Tibial artery (tissue), 4 donors: ENCODE data around the gene ITIH3.

Experiments used
- DNase-seq, 2 donors: peaks; one replicate each; pipeline ENCODE4 v3.0.0-alpha.2; 2019
- H3K27ac ChIP-seq, 2 donors: fragments of 200-600 bp; sonication (generic) in 1 of 2; 1 replicate in 1 of 2; 2 replicates in 1 of 2; pipeline ENCODE4 v1.5.1; 2018 to 2019; ENCODE audit warnings: mild to moderate bottlenecking in 1 of 2
- H3K27me3 ChIP-seq, 2 donors: fragments of 200-600 bp; sonication (generic) in 1 of 2; one replicate each; pipeline versions ENCODE4 v1.5.1 to v1.6.0; 2016 to 2019
- H3K36me3 ChIP-seq, 3 donors: fragments of 200-600 bp; sonication (generic) in 2 of 3; one replicate each; pipeline ENCODE4 v1.5.1; 2016 to 2019; ENCODE audit warnings: mild to moderate bottlenecking in 2 of 3
- H3K4me1 ChIP-seq, 4 donors: fragments of 200-600 bp; sonication (generic) in 2 of 4; 1 replicate in 3 of 4; 2 replicates in 1 of 4; pipeline ENCODE4 v1.5.1; 2016 to 2019
- H3K4me3 ChIP-seq, 2 donors: fragments of 200-600 bp; sonication (generic) in 1 of 2; 1 replicate in 1 of 2; 2 replicates in 1 of 2; pipeline ENCODE4 v1.5.1; 2018 to 2019; ENCODE audit warnings: mild to moderate bottlenecking in 2 of 2
- H3K9me3 ChIP-seq, 3 donors: fragments of 200-600 bp; sonication (generic) in 1 of 3; one replicate each; pipeline ENCODE4 v1.5.1; 2016 to 2019
- intact Hi-C: fragments of 100-400 bp; cut with DNase I; formaldehyde crosslinking; loops from one replicate; pipeline ENCODE4 v1.15.0; 2023; ENCODE audit warnings: low total_unique reads
- TF ChIP-seq, protein P1 (sequence below), 2 experiments: fragments of 200-600 bp in 1 of 2; fragments of 450-650 bp in 1 of 2; IDR thresholded peaks; one replicate each; pipeline ENCODE4 v1.5.1; 2017 to 2019; ENCODE audit warnings: antibody characterized with exemption in 2 of 2, mild to moderate bottlenecking in 1 of 2, moderate library complexity in 1 of 2

Gene ITIH3

DNA sequence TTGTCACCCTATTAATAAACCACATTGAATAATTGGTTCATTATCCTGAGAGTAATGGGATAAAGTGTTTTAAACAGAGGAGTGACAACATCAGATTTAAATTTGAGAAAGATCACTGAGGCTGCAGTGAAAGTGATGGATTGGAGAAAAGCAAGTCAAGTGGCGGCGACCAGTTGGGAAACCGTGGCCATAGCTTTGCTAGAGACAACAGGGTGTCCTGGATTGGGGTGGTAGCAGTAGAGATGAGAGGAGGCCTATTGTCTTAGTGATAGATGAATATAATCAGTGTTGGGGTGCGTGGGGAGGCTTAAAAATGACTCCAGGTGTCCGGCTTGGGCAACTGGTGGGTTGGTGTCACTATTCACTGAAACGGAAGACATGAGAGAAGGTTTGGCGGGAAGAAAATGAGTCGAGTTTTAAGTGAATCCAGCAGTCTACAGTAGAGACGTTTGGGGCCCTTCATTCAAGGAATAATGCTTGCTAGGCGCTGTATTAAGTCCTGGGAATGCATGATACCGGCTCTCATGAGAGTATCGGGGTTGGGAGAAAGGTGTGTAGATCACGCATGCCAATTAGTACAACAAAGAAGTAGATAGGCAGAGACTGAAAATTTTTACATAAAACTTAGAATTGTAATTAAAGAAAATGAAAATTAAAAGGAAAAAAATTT, 24.7 kb upstream of the ITIH3 start:
- no peak for DNase-seq
- Histone ChIP-seq H3K9me3 (no peaks in the 10 kb centered on the region), H3K27ac (peak overlapping the region; percentile 73 to 82), H3K4me1 (peaks cover 0 to 15% (median 11%) of the 10 kb centered on the region in 4 donors), H3K27me3 (no peaks in the 10 kb centered on the region), H3K4me3 (peak overlapping the region; percentile 83 to 99), H3K36me3 (peaks cover 12 to 29% (median 19%) of the 10 kb centered on the region in 3 donors)
- intact Hi-C loops, result loop anchor here (10.0 kb wide), 2 partner anchors 55 to 165 kb away; no protein-coding TSS in a partner anchor
- TF ChIP-seq, protein P1, sequence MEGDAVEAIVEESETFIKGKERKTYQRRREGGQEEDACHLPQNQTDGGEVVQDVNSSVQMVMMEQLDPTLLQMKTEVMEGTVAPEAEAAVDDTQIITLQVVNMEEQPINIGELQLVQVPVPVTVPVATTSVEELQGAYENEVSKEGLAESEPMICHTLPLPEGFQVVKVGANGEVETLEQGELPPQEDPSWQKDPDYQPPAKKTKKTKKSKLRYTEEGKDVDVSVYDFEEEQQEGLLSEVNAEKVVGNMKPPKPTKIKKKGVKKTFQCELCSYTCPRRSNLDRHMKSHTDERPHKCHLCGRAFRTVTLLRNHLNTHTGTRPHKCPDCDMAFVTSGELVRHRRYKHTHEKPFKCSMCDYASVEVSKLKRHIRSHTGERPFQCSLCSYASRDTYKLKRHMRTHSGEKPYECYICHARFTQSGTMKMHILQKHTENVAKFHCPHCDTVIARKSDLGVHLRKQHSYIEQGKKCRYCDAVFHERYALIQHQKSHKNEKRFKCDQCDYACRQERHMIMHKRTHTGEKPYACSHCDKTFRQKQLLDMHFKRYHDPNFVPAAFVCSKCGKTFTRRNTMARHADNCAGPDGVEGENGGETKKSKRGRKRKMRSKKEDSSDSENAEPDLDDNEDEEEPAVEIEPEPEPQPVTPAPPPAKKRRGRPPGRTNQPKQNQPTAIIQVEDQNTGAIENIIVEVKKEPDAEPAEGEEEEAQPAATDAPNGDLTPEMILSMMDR (IDR thresholded peaks at IDR 0.05), result no peak

DNA sequence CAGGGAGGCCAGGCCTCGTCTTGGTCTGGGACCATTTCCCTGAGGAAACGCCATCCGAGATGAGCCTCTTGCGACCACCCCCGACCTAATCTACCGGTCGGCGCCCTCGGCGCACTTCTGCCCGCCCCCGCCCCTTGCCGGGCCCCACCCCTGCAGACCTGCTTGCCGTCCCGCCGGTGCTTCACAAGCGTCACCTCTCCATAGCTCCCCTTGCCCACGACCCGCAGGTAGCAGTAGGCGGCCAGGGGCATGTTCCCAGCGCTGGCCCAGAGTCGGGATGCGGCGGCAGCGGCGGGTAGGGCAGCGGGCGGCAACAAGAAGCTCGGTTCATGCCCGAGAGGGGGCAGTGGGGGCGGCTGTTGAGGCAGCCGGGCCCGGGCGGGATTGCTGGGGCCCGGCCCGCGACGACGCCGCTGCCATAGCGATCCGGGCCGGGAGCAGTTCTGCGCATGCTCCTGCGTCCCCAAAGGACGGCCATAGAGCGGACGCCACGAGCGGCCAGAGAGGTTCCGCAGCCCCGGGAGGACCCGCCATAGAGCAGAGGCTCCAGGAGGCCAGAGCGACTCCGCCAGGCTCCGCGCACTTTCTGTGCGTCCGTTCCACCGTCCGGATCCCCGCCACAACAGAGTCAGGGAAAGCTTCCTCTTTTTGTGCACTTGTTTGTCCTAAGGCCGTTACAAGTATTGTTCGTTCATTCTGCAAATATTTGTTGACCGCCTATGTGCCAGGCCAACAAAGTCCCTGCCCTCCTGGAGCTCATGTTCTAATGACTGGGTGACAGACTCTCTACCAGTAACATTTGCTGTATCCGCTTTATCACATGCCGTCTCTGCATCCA, 23.9 kb upstream of the ITIH3 start, which contains the start of gene NEK4:
Gene NEK4 (minus strand): TSS at position 445 of the 838 bp plus-strand sequence. CDS start 194 bp downstream, at position 251.
- peaks cover 0 to 15% (median 11%) of the 10 kb centered on the region in 4 donors for H3K4me1 ChIP-seq
- H3K27ac ChIP-seq, result peak within 1 kb of the TSS; percentile 73 to 82
- peaks cover 5 to 21% (median 11%) of the 10 kb centered on the region in 3 donors for H3K36me3 ChIP-seq
- H3K27me3 ChIP-seq, result no peaks in the 10 kb centered on the region
- intact Hi-C loops, result loop anchor here (10.0 kb wide), 2 partner anchors 54 to 164 kb away; no protein-coding TSS in a partner anchor
- TF ChIP-seq, protein P1 (IDR thresholded peaks at IDR 0.05), result peak; percentile 13 to 19
- H3K9me3 ChIP-seq, result no peaks in the 10 kb centered on the region
- peak within 1 kb of the TSS; percentile 83 to 99 for H3K4me3 ChIP-seq
- peak; percentile 90 to 95 for DNase-seq

DNA sequence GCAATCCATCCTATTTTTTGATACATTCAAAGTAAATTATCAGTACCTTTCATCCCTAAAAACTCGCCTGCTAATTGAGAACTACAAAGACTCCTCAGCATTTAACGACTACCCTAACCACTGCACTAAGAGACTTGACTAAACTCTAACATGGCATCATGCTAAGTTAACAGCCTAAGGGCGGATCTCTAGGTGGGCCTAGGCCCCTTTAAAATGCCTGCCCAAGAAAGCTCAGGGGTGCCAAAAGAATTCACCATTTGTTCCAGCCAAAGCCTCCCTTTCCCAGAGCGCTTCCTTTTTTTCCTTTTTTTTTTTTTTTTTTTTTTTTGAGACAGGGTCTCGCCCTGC, 23.3 kb upstream of the ITIH3 start:
- peak overlapping the region; percentile 83 to 99 for H3K4me3 ChIP-seq
- no peaks in the 10 kb centered on the region for H3K9me3 ChIP-seq
- TF ChIP-seq, protein P1 (IDR thresholded peaks at IDR 0.05), result no peak
- peak overlapping the region; percentile 73 to 82 for H3K27ac ChIP-seq
- H3K27me3 ChIP-seq, result no peaks in the 10 kb centered on the region
- H3K36me3 ChIP-seq, result peaks cover 0 to 16% (median 5%) of the 10 kb centered on the region in 3 donors
- DNase-seq, result no peak
- intact Hi-C loops, result loop anchor here (10.0 kb wide), 2 partner anchors 53 to 163 kb away; no protein-coding TSS in a partner anchor
- peaks cover 0 to 15% (median 11%) of the 10 kb centered on the region in 4 donors for H3K4me1 ChIP-seq

DNA sequence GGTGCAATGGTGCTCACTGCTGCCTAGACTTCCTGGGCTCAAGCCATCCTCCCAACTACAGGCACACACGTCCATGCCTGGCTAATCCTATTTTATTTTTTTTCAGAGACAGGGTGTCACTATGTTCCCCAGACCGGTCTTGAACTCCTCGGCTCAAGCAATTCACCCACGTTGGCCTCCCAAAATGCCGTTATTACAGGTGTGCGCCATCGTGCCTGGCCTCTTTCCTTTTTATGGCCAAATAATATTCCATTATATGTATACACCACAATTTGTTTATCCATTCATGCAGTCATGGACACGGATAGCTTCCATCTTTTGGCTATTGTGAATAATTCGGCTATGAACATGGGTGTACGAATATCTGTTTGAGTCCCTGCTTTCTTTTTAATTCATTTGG, 22.9 kb upstream of the ITIH3 start:
- intact Hi-C loops, result loop anchor here (10.0 kb wide), 2 partner anchors 53 to 163 kb away; no protein-coding TSS in a partner anchor
- TF ChIP-seq, protein P1 (IDR thresholded peaks at IDR 0.05), result no peak
- H3K4me3 ChIP-seq, result no peak overlapping the region

DNA sequence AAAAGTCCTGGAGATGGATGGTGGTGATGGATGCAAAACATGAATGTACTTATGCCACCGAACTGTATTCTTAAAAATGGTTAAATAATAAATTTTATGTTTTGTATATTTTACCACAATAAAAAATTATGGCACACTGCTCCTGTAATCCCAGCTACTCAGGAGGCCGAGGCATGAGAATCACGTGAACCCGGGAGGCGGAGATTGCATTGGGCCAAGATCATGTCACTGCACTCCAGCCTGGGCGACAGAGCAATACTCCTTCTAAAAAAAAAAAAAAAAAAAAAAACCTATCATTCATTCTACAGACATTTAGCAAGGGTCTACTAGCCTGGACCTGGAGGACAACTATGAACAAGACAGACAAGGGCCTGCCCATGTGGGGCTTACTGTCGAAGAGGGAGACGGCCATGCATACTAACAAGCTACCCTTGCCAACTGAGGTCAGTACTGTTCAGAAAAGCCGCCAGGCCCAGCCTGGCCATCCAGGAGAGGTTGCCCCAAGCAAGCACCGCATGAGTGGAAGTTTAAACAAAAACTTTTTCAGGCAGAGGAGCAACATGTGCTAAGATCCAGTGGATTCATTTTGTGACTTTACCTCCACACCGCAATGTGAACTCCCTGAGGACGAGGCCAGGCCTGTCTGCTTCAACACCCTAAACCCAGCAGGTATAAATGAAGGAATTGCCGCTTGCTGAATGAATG, 21.1 kb upstream of the ITIH3 start:
- intact Hi-C loops, result loop anchor here (10.0 kb wide), 2 partner anchors 51 to 161 kb away; no protein-coding TSS in a partner anchor
- H3K27me3 ChIP-seq, result no peaks in the 10 kb centered on the region
- no peak overlapping the region for H3K27ac ChIP-seq
- peaks cover 0 to 15% (median 11%) of the 10 kb centered on the region in 4 donors for H3K4me1 ChIP-seq
- H3K9me3 ChIP-seq, result no peaks in the 10 kb centered on the region
- no peaks in the 10 kb centered on the region for H3K36me3 ChIP-seq
- DNase-seq, result no peak
- no peak overlapping the region for H3K4me3 ChIP-seq
- TF ChIP-seq, protein P1 (IDR thresholded peaks at IDR 0.05), result no peak

More for the DNA sequence above, 22.9 kb upstream of the ITIH3 start:
- Histone ChIP-seq H3K9me3 (no peaks in the 10 kb centered on the region), H3K4me1 (peaks cover 0 to 15% (median 11%) of the 10 kb centered on the region in 4 donors), H3K36me3 (peaks cover 0 to 16% (median 4%) of the 10 kb centered on the region in 3 donors), H3K27me3 (no peaks in the 10 kb centered on the region), H3K27ac (peak overlapping the region in 1 of 2 donors; percentile 82)
- DNase-seq, result no peak
